HEK293 (cell line): ENCODE measurements around the gene CDK5R2.
A peak's percentile ranks its signal among the peaks of the same experiment; 100 is the strongest.

Experiments used
- CTCF ChIA-PET: fragments of 350-600 bp; formaldehyde crosslinking; extraction: SDS; loops from one replicate; lab custom pipeline; 2021; ENCODE audit warnings: antibody characterized with exemption; lab: Yijun Ruan, JAX
- POLR2A ChIA-PET: fragments of 300-600 bp; formaldehyde crosslinking; extraction: SDS; loops from one replicate; lab custom pipeline; 2020; ENCODE audit warnings: antibody characterized with exemption, inconsistent platforms; lab: Yijun Ruan, JAX
- H3K27ac ChIP-seq: fragments of 200-500 bp; sonication (Bioruptor generic); 2 replicates; pipeline ENCODE4 v1.5.1; 2014; ENCODE audit warnings: low read depth, low read length, control low read depth, inconsistent platforms; ENCODE audit errors: extremely low read depth
- H3K36me3 ChIP-seq, 2 experiments: fragments of 200-500 bp in 1 of 2; sonication (Bioruptor generic) in 1 of 2; 1 replicate in 1 of 2; 2 replicates in 1 of 2; pipeline ENCODE4 v1.5.1; 2014 to 2017; ENCODE audit warnings: inconsistent platforms in 2 of 2, low read length in 2 of 2; ENCODE audit not compliant: control insufficient read depth in 2 of 2, insufficient read depth in 1 of 2
- H3K4me1 ChIP-seq: fragments of 200-500 bp; sonication (Bioruptor generic); 2 replicates; pipeline ENCODE4 v1.5.1; 2014; ENCODE audit warnings: mild to moderate bottlenecking, low read length, inconsistent platforms; ENCODE audit not compliant: control insufficient read depth, insufficient read depth
- H3K4me3 ChIP-seq: 2 replicates; pipeline ENCODE4 v1.5.1; 2011; ENCODE audit warnings: low read depth, mild to moderate bottlenecking, control low read depth, low read length, moderate library complexity
- H3K9me3 ChIP-seq: fragments of 200-500 bp; sonication (Bioruptor generic); 2 replicates; pipeline ENCODE4 v1.5.1; 2014; ENCODE audit warnings: low read depth, low read length, inconsistent platforms; ENCODE audit not compliant: control insufficient read depth, insufficient read depth
- BCL11A ChIP-seq: fragments of 450-650 bp; formaldehyde crosslinking; IDR thresholded peaks from 2 replicates; pipeline ENCODE4 v1.5.1; 2016; ENCODE audit warnings: low read depth, missing biosample characterization, missing genetic modification characterization
- EGR2 ChIP-seq: fragments of 450-650 bp; formaldehyde crosslinking; IDR thresholded peaks from 2 replicates; pipeline ENCODE4 v1.5.1; 2016; ENCODE audit warnings: low read depth, missing biosample characterization, missing genetic modification characterization
- GLI2 ChIP-seq: fragments of 450-650 bp; formaldehyde crosslinking; IDR thresholded peaks from 2 replicates; pipeline ENCODE4; 2017; ENCODE audit warnings: missing biosample characterization, missing genetic modification characterization, low read depth, borderline replicate concordance
- GLI4 ChIP-seq: fragments of 450-650 bp; formaldehyde crosslinking; IDR thresholded peaks from 2 replicates; pipeline ENCODE4 v1.5.1; 2016; ENCODE audit warnings: missing biosample characterization, missing genetic modification characterization
- KLF1 ChIP-seq: fragments of 450-650 bp; formaldehyde crosslinking; IDR thresholded peaks from 2 replicates; pipeline ENCODE4 v1.5.1; 2016; ENCODE audit warnings: missing biosample characterization, missing genetic modification characterization
- KLF17 ChIP-seq: fragments of 450-650 bp; formaldehyde crosslinking; IDR thresholded peaks from 2 replicates; pipeline ENCODE4 v1.5.1; 2016; ENCODE audit warnings: missing biosample characterization, missing genetic modification characterization
- SP2 ChIP-seq: fragments of 450-650 bp; formaldehyde crosslinking; IDR thresholded peaks from 2 replicates; pipeline ENCODE4 v1.5.1; 2016; ENCODE audit warnings: missing biosample characterization, missing genetic modification characterization
- ZFHX2 ChIP-seq: fragments of 450-650 bp; formaldehyde crosslinking; conservative IDR thresholded peaks from 2 replicates; pipeline ENCODE4 v1.5.1; 2016; ENCODE audit warnings: missing biosample characterization, missing genetic modification characterization
- ZFP37 ChIP-seq: fragments of 450-650 bp; formaldehyde crosslinking; IDR thresholded peaks from 2 replicates; pipeline ENCODE4 v1.5.1; 2016; ENCODE audit warnings: missing biosample characterization, missing genetic modification characterization
- ZNF19 ChIP-seq: fragments of 450-650 bp; formaldehyde crosslinking; IDR thresholded peaks from 2 replicates; pipeline ENCODE4; 2016; ENCODE audit warnings: missing biosample characterization, missing genetic modification characterization, low read depth
- ZNF366 ChIP-seq: fragments of 450-650 bp; formaldehyde crosslinking; conservative IDR thresholded peaks from 2 replicates; pipeline ENCODE4 v1.5.1; 2016; ENCODE audit warnings: missing biosample characterization, missing genetic modification characterization
- ZNF792 ChIP-seq: fragments of 450-650 bp; formaldehyde crosslinking; IDR thresholded peaks from 2 replicates; pipeline ENCODE4 v1.5.1; 2016; ENCODE audit warnings: missing biosample characterization, missing genetic modification characterization
- ZNF843 ChIP-seq: fragments of 450-650 bp; formaldehyde crosslinking; IDR thresholded peaks from 2 replicates; pipeline ENCODE4 v1.5.1; 2016; ENCODE audit warnings: missing biosample characterization, missing genetic modification characterization
- TF ChIP-seq, protein P1 (sequence below): fragments of 450-650 bp; formaldehyde crosslinking; IDR thresholded peaks from 2 replicates; pipeline ENCODE4 v1.5.1; 2016; ENCODE audit warnings: missing biosample characterization, missing genetic modification characterization
- TF ChIP-seq, protein P2 (sequence below): fragments of 450-650 bp; formaldehyde crosslinking; IDR thresholded peaks from 2 replicates; pipeline ENCODE4 v1.5.1; 2016; ENCODE audit warnings: missing biosample characterization, missing genetic modification characterization

Gene CDK5R2

DNA sequence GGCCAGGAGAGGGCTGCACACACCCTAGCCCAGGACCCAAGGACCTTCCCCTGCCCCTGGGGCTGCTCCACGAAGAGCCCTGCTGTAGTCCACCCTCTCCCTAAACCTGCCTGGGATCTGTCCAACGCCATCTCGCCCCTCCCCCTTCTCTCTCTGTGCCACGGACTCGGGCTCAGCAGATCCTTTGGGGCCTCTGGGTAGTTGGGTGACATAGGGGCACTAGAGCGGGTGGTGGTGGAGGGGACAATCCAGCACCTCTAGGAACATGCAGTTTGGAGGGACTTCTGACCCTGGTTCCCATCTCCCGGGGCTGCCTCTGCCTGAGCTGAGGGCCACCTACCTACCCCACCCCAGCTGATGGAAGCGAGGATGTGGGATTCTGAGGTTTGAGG lies 41.1 kb downstream of the CDK5R2 start:
- no peaks in the 10 kb centered on the region for H3K9me3 ChIP-seq
- H3K4me3 ChIP-seq = no peak overlapping the region
- TF ChIP-seq ZNF366 (no peak), GLI2 (tag by site-specific recombination) (no peak), GLI4 (tag by site-specific recombination) (no peak), ZFP37 (no peak), ZNF792 (tag by site-specific recombination) (no peak), BCL11A (no peak)
- TF ChIP-seq, protein P1, sequence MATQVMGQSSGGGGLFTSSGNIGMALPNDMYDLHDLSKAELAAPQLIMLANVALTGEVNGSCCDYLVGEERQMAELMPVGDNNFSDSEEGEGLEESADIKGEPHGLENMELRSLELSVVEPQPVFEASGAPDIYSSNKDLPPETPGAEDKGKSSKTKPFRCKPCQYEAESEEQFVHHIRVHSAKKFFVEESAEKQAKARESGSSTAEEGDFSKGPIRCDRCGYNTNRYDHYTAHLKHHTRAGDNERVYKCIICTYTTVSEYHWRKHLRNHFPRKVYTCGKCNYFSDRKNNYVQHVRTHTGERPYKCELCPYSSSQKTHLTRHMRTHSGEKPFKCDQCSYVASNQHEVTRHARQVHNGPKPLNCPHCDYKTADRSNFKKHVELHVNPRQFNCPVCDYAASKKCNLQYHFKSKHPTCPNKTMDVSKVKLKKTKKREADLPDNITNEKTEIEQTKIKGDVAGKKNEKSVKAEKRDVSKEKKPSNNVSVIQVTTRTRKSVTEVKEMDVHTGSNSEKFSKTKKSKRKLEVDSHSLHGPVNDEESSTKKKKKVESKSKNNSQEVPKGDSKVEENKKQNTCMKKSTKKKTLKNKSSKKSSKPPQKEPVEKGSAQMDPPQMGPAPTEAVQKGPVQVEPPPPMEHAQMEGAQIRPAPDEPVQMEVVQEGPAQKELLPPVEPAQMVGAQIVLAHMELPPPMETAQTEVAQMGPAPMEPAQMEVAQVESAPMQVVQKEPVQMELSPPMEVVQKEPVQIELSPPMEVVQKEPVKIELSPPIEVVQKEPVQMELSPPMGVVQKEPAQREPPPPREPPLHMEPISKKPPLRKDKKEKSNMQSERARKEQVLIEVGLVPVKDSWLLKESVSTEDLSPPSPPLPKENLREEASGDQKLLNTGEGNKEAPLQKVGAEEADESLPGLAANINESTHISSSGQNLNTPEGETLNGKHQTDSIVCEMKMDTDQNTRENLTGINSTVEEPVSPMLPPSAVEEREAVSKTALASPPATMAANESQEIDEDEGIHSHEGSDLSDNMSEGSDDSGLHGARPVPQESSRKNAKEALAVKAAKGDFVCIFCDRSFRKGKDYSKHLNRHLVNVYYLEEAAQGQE (tag by site-specific recombination) = 0 out of 2 replicates have a peak, but pooled peaks have one; percentile 41
- ChIA-PET CTCF (interaction anchor here (0.6 to 3.9 kb wide), 3 partner anchors 10 to 102 kb away, joined by 3 to 31 read pairs (median 6); no protein-coding TSS in a partner anchor), POLR2A (no interaction called here)
- no peaks in the 10 kb centered on the region for H3K36me3 ChIP-seq
- H3K4me1 ChIP-seq = no peaks in the 10 kb centered on the region
- no peak overlapping the region for H3K27ac ChIP-seq

DNA sequence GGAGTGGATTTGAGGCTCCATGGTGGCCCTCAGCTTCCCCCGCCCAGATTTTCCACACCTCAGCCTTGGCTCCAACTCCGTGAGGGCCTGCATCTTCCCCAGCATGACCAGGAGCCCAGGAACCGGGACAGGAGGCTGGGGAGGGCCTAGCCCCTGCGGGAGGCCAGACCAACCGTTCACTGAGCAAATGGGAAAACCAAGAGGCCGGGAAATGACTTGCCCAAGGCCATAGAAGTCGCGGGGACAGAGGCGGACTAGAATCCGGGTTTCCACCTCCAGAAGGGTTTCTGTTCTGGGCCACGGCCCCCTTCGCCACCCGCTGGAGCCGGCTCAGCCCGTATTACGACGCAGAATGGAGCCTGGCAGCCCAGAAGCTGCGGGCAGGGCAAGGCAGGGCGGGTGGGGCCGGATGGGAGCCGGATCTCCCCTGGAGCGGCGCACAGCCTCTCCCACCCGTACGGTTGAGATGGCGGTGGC lies 41.7 kb downstream of the CDK5R2 start:
- ChIA-PET POLR2A (interaction anchor here (0.5 kb wide), 1 partner anchor 242 kb away, joined by 3 read pairs; no protein-coding TSS in a partner anchor), CTCF (interaction anchor here (0.5 to 3.9 kb wide), 10 partner anchors 10 to 205 kb away, joined by 3 to 31 read pairs (median 7); partner anchors contain the start of gene CDK5R2)
- no peak overlapping the region for H3K27ac ChIP-seq
- H3K9me3 ChIP-seq = no peaks in the 10 kb centered on the region
- no peaks in the 10 kb centered on the region for H3K4me1 ChIP-seq
- H3K36me3 ChIP-seq = no peaks in the 10 kb centered on the region
- H3K4me3 ChIP-seq = no peak overlapping the region
- TF ChIP-seq ZNF843 (tag by site-specific recombination) (no peak), ZNF19 (tag by site-specific recombination) (no peak)
- TF ChIP-seq, all 188 proteins: peak for 0

DNA sequence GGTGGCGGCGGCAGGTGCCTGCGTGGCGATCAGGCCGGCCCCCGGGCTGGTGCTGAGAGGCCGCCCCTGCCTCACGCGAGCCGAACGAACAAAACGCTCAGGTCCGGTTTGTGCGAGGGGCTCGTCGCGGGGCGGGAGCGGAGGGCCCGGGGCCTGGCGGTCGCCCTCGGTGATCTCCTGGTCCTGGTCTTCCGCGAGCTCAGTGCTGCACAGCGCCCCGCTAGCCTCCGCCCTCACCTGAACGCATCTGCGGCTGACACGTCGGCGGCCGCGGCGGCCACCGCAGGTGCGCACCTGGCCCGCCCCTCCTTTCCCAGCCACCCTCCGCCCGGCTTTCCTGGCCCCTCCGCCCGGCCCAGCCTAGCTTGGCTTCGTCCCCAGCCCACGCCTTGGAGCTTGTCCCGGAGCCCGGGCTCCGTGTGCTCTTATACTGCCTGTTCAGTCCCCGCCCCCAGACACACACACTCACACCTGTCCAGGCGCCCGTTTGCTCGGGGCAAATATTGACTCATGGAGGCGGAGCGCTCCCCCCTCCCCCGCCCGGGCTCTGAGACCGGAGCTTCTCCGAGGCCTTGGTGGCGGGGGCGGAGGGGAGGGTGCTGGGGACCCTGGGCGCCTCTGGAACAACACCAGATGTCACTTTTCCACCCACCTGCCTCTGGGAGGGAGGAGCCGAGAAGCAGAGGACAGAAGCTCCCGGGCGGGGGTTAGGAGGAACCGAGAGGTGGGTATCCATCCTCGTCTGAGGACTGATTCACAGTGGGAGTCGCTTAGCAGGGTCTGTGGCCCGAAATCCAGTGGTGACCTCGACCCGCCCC lies 42.3 kb downstream of the CDK5R2 start:
- Histone ChIP-seq H3K27ac (no peak overlapping the region), H3K4me1 (no peaks in the 10 kb centered on the region)
- CTCF ChIA-PET = interaction anchor here (0.5 to 3.9 kb wide), 38 partner anchors 8 to 1518 kb away, joined by 3 to 31 read pairs (median 4); partner anchors contain the start of gene CDK5R2

More for the DNA sequence above, 42.3 kb downstream of the CDK5R2 start:
- POLR2A ChIA-PET = interaction anchor here (0.5 kb wide), 1 partner anchor 242 kb away, joined by 3 read pairs; no protein-coding TSS in a partner anchor
- TF ChIP-seq KLF17 (tag by site-specific recombination) = 0 out of 2 replicates have a peak, but pooled peaks have one; percentile 46
- TF ChIP-seq KLF1 (tag by site-specific recombination) = peak; percentile 90
- TF ChIP-seq SP2 (tag by site-specific recombination) = no peak
- TF ChIP-seq EGR2 (tag by site-specific recombination) = peak; percentile 84
- TF ChIP-seq, protein P2, sequence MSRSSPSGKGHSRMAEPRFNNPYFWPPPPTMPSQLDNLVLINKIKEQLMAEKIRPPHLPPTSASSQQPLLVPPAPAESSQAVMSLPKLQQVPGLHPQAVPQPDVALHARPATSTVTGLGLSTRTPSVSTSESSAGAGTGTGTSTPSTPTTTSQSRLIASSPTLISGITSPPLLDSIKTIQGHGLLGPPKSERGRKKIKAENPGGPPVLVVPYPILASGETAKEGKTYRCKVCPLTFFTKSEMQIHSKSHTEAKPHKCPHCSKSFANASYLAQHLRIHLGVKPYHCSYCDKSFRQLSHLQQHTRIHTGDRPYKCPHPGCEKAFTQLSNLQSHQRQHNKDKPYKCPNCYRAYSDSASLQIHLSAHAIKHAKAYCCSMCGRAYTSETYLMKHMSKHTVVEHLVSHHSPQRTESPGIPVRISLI (tag by site-specific recombination) = no peak
- peak; percentile 80 for TF ChIP-seq ZFHX2
- Histone ChIP-seq H3K4me3 (peak overlapping the region; percentile 28), H3K9me3 (no peaks in the 10 kb centered on the region), H3K36me3 (no peaks in the 10 kb centered on the region)
